K562 (cell line): ENCODE results near the gene FYB2. TPM values are rescaled to one million over a fixed set of nuclear protein-coding genes. Genes with fewer than 3 reads are reported as not detected.

ENCODE experiments used
- ATAC-seq: fragments of 200-7000 bp; cut with Tn5 transposase; 3 replicates; pipeline ENCODE4 v1.9.1; 2020; ENCODE audit warnings: moderate library complexity
- BruUV-seq: library from RNA; stranded (reverse); fragments of 400-500 nt; replicated peaks from 2 replicates; lab custom pipeline; 2021; lab: Mats Ljungman, UMichigan
- CTCF ChIA-PET: fragments of 300-600 bp; formaldehyde crosslinking; extraction: SDS; loops from one replicate; lab custom pipeline; 2021; ENCODE audit warnings: low intra/inter-chr PET ratio; lab: Yijun Ruan, JAX
- POLR2A ChIA-PET: fragments of 300-600, 350-650 bp; sonication (Branson Sonifier 250); formaldehyde crosslinking; extraction: SDS; loops from one replicate; lab custom pipeline; 2021; ENCODE audit warnings: antibody characterized with exemption, inconsistent platforms; lab: Yijun Ruan, JAX
- DNase-seq, 4 experiments: peaks; one replicate each; pipeline versions ENCODE4 v3.0.0 to v3.0.0-alpha.2; 2011 to 2018; ENCODE audit warnings: low spot score in 3 of 4, mixed read lengths in 3 of 4; ENCODE audit errors: extremely low read depth in 1 of 4
- FAIRE-seq: peaks from 2 replicates; lab custom pipeline; 2011; peaks lifted over from hg19 to GRCh38; lab: Jason Lieb, UNC
- H2AFZ ChIP-seq: 2 replicates; pipeline ENCODE4 v1.6.0; 2011; ENCODE audit warnings: low read depth, low read length, control low read depth, inconsistent platforms
- H3K27ac ChIP-seq: fragments of 200-600 bp; 3 replicates; pipeline ENCODE4 v1.8.0; 2011; ENCODE audit warnings: low read depth, mild to moderate bottlenecking, control low read depth, inconsistent platforms, low read length, moderate library complexity, mixed read lengths; ENCODE audit errors: extremely low read depth
- H3K27me3 ChIP-seq, 2 experiments: fragments of 300-600 bp in 1 of 2; 2 replicates in 1 of 2; 3 replicates in 1 of 2; pipeline versions ENCODE4 v1.6.0 to v1.8.0; 2011; ENCODE audit warnings: inconsistent platforms in 2 of 2, low read length in 2 of 2, mild to moderate bottlenecking in 1 of 2, mixed read lengths in 1 of 2, moderate library complexity in 1 of 2; ENCODE audit not compliant: control insufficient read depth in 2 of 2, insufficient read depth in 2 of 2
- H3K36me3 ChIP-seq: fragments of 300-600 bp; 3 replicates; pipeline ENCODE4 v1.8.0; 2011; ENCODE audit warnings: mild to moderate bottlenecking, low read length, inconsistent platforms; ENCODE audit not compliant: control insufficient read depth, insufficient read depth
- H3K4me1 ChIP-seq, 2 experiments: fragments of 200-600 bp in 1 of 2; replicated peaks in 1 of 2; 2 replicates in 1 of 2; 3 replicates in 1 of 2; pipeline versions ENCODE4 v1.5.1 to v1.8.0; 2011; ENCODE audit warnings: inconsistent platforms in 2 of 2, low read length in 2 of 2, mild to moderate bottlenecking in 1 of 2, mixed read lengths in 1 of 2, moderate library complexity in 1 of 2; ENCODE audit not compliant: control insufficient read depth in 2 of 2, insufficient read depth in 2 of 2
- H3K4me2 ChIP-seq: 2 replicates; pipeline ENCODE4 v1.6.1; 2011; ENCODE audit warnings: low read length, control low read depth, inconsistent platforms, mixed read lengths; ENCODE audit not compliant: insufficient read depth
- H3K4me3 ChIP-seq: fragments of 200-600 bp; sonication (generic), shearing (Covaris generic); 2 replicates; pipeline ENCODE4 v1.5.1; 2016; ENCODE audit warnings: control low read depth, inconsistent platforms
- H3K79me2 ChIP-seq: fragments of 200-600 bp; 3 replicates; pipeline ENCODE4 v1.8.0; 2011; ENCODE audit warnings: low read length, inconsistent platforms; ENCODE audit not compliant: control insufficient read depth, insufficient read depth
- H3K9ac ChIP-seq, 2 experiments: 2 replicates each; pipeline versions ENCODE4 v1.6.0 to v1.6.1; 2011; ENCODE audit warnings: low read depth in 2 of 2, low read length in 2 of 2, control low read depth in 1 of 2, inconsistent platforms in 1 of 2, mild to moderate bottlenecking in 1 of 2, mixed read lengths in 1 of 2; ENCODE audit not compliant: insufficient read depth in 1 of 2
- H3K9me1 ChIP-seq: one replicate; pipeline ENCODE4 v1.6.0; 2011; ENCODE audit warnings: inconsistent platforms, mild to moderate bottlenecking, low read length, moderate library complexity; ENCODE audit not compliant: control insufficient read depth, insufficient read depth
- H3K9me3 ChIP-seq: replicated peaks from 2 replicates; pipeline ENCODE4 v1.5.1; 2011; ENCODE audit warnings: low read depth, low read length, inconsistent platforms; ENCODE audit not compliant: control insufficient read depth, insufficient read depth
- H4K20me1 ChIP-seq: replicated peaks from 2 replicates; pipeline ENCODE4 v1.6.1; 2011; ENCODE audit warnings: low read length, inconsistent platforms, mixed read lengths; ENCODE audit not compliant: control insufficient read depth, insufficient read depth
- CEBPB ChIP-seq: fragments of 450-650 bp; IDR thresholded peaks from 2 replicates; pipeline ENCODE4 v1.6.1; 2016; ENCODE audit warnings: missing genetic modification characterization, missing compliant biosample characterization
- ETS1 ChIP-seq: conservative IDR thresholded peaks from 2 replicates; pipeline ENCODE4 v1.6.1; 2011; ENCODE audit warnings: low read depth, mild to moderate bottlenecking, low read length; ENCODE audit not compliant: control insufficient read depth
- ZBTB7A ChIP-seq: IDR thresholded peaks from 2 replicates; pipeline ENCODE4 v1.6.1; 2011; ENCODE audit warnings: low read depth, mild to moderate bottlenecking, low read length, moderate library complexity, borderline replicate concordance; ENCODE audit not compliant: control insufficient read depth
- WGBS: fragments of 100-300 bp; shearing (Covaris generic); methylation state at CpG from one replicate; pipeline ENCODE4 v1.1.6; 2016; ENCODE audit warnings: low coverage, mixed read lengths; ENCODE audit not compliant: insufficient coverage; ENCODE audit errors: missing lambda C conversion rate; 5-methylcytosine and 5-hydroxymethylcytosine counted together
- in situ Hi-C: fragments of 300-500 bp; cut with MboI; formaldehyde crosslinking; loops from 4 replicates; pipeline ENCODE4 v1.15.0; 2018; ENCODE audit warnings: inconsistent platforms, mixed read lengths
- intact Hi-C: fragments of 100-400 bp; cut with micrococcal nuclease; formaldehyde crosslinking; loops from 2 replicates; pipeline ENCODE4 v1.14.2; 2022
- polyA plus RNA-seq, 8 experiments: library from polyadenylated mRNA; depleted of rRNA in 4 of 8; stranded (reverse) in 5 of 8; unstranded in 3 of 8; fragments of >200 nt; fragmentation: Nextera tagmentation in 2 of 8; fragmentation: Illumina TruSeq in 1 of 8; extraction: Ambion mirVana in 2 of 8; extraction: Trizol in 1 of 8; gene quantifications; 2 replicates each; pipeline versions ENCODE4 v1.2.1 to v1.2.3, GENCODE V29; 2011 to 2014; ENCODE audit warnings: inconsistent platforms in 1 of 8, missing spikeins in 1 of 8
- total RNA-seq, 7 experiments: library from RNA; depleted of rRNA in 6 of 7; stranded (reverse); fragments of >200 nt in 6 of 7; fragmentation: Illumina TruSeq in 2 of 7; extraction: Trizol in 2 of 7; gene quantifications; 2 replicates each; pipeline versions ENCODE4 v1.2.1 to v1.2.3, GENCODE V29; 2011 to 2021; ENCODE audit warnings: low replicate concordance in 1 of 7
- TF ChIP-seq, protein P1 (sequence below): fragments of 450-650 bp; IDR thresholded peaks from 2 replicates; pipeline ENCODE4 v1.6.1; 2017; ENCODE audit warnings: antibody characterized with exemption

FYB2 gene
- total and polyA plus RNA-seq, 9 of the 15 experiments (the other 6 are each of a cell fraction or from before 2014, with no cell fraction given), result not detected

DNA sequence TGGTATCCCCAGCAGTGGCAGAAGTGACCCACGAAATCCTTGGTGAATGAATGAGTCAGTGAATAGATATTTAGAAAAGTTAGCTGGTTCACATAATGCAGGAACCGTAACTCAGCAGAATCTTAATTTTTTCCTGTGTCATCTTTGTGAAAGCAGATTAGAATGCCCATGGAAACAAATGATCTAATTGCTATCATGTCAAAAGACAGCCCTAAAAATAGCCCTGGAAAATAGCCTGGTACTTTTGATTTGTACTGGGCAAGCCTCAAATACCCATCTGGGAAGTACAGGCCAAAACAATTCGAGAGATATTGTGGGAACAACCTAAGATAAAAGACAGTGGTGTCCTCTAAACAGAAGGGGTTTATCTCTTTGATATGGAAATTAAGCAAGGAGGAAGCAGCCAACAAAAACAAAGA is 21.1 kb downstream of the FYB2 start:
- no peak for ATAC-seq
- FAIRE-seq, result no peak
- ChIA-PET POLR2A (interaction anchor here (0.5 kb wide), 1 partner anchor 186 kb away, joined by 3 read pairs; no protein-coding TSS in a partner anchor), CTCF (no interaction called here)
- Histone ChIP-seq H3K79me2 (no peaks in the 10 kb centered on the region), H3K4me1 (no peaks in the 10 kb centered on the region), H3K9me1 (peaks cover 4% of the 10 kb centered on the region), H3K4me3 (no peak overlapping the region), H4K20me1 (no peaks in the 10 kb centered on the region; the same call in 1 of the 2 replicates), H3K27me3 (no peaks in the 10 kb centered on the region), H2AFZ (no peak overlapping the region), H3K36me3 (no peaks in the 10 kb centered on the region), H3K4me2 (no peak overlapping the region), H3K9me3 (no peaks in the 10 kb centered on the region), H3K9ac (no peak overlapping the region), H3K27ac (no peak overlapping the region)
- no TSS peak for BruUV-seq
- DNase-seq, result no peak
- intact Hi-C loops (no loop called here), in situ Hi-C loops (no loop called here)
- TF ChIP-seq ETS1 (no peak), ZBTB7A (no peak), CEBPB (tag) (no peak)
- TF ChIP-seq, protein P1, sequence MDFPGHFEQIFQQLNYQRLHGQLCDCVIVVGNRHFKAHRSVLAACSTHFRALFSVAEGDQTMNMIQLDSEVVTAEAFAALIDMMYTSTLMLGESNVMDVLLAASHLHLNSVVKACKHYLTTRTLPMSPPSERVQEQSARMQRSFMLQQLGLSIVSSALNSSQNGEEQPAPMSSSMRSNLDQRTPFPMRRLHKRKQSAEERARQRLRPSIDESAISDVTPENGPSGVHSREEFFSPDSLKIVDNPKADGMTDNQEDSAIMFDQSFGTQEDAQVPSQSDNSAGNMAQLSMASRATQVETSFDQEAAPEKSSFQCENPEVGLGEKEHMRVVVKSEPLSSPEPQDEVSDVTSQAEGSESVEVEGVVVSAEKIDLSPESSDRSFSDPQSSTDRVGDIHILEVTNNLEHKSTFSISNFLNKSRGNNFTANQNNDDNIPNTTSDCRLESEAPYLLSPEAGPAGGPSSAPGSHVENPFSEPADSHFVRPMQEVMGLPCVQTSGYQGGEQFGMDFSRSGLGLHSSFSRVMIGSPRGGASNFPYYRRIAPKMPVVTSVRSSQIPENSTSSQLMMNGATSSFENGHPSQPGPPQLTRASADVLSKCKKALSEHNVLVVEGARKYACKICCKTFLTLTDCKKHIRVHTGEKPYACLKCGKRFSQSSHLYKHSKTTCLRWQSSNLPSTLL, result no peak
- 2% methylated on average over 3 of the region's 3 CpGs for WGBS
